ENCODE data around the gene OPRM1.

DNA sequence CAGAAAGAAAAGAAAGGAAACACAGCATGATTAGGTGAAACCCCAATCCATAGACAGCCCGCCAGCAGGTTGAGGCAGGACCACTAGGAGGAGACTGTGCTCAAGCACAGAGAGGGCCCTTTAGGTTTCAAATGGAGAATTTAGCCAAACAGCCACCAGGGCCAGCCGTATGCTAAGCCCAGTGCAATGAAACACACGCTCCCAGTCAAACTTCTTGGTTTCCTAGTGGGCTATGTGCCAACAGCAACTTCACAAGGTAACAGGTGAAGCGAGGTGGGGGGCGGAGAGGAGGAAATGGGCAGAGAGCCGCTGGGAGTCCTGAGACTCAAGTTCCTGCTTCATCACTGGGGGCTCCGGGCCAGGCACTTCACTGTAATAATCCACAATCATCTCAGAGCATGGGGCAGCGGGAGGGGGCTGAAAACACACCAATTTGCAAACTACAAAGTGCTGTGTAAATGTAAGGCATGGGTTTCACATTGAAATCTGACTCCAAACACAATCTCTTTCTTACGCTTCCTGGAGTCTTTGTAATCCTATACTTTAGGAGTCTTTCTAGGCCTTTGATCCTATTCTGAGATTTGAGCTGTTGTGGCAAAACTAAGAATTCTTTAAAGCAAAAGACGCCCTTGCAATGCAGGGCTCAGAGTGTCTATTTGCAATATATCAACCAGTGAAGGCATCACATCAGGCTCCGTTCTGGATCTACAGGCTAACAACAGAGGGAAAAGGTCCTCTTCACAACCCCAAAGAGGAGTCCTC, 117.3 kb downstream of the OPRM1 start:
- TF ChIP-seq, protein P1, sequence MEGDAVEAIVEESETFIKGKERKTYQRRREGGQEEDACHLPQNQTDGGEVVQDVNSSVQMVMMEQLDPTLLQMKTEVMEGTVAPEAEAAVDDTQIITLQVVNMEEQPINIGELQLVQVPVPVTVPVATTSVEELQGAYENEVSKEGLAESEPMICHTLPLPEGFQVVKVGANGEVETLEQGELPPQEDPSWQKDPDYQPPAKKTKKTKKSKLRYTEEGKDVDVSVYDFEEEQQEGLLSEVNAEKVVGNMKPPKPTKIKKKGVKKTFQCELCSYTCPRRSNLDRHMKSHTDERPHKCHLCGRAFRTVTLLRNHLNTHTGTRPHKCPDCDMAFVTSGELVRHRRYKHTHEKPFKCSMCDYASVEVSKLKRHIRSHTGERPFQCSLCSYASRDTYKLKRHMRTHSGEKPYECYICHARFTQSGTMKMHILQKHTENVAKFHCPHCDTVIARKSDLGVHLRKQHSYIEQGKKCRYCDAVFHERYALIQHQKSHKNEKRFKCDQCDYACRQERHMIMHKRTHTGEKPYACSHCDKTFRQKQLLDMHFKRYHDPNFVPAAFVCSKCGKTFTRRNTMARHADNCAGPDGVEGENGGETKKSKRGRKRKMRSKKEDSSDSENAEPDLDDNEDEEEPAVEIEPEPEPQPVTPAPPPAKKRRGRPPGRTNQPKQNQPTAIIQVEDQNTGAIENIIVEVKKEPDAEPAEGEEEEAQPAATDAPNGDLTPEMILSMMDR (optimal IDR thresholded peaks at IDR 0.05 in 1 of 3, IDR thresholded peaks at IDR 0.05 in 1 of 3, conservative IDR thresholded peaks at IDR 0.05 in 1 of 3; ENCODE audit: extremely low read depth in 1 of 3, insufficient read depth in 2 of 3, low read length in 3 of 3): peak; percentile 54 to 67 (median 66)
- TF ChIP-seq EZH2 (IDR thresholded peaks at IDR 0.05; ENCODE audit: low read length): no peak
